ENCODE data around the gene SARS2. TPM values are rescaled to one million over a fixed set of nuclear protein-coding genes. Genes with fewer than 3 reads are reported as not detected.

The SARS2 gene
- polyA plus RNA-seq, 3 donors: 21.2 to 27.0 (median 23.4) TPM

GRCh38 chr19:38920602-38921419 is 9.8 kb downstream of the SARS2 start:
- no peak overlapping the region for H3K27ac ChIP-seq (ENCODE audit: low read depth, low read length)
- 76 to 80% (median 78%) methylated on average over 14 of the region's 14 CpGs for WGBS, 3 donors

DNA sequence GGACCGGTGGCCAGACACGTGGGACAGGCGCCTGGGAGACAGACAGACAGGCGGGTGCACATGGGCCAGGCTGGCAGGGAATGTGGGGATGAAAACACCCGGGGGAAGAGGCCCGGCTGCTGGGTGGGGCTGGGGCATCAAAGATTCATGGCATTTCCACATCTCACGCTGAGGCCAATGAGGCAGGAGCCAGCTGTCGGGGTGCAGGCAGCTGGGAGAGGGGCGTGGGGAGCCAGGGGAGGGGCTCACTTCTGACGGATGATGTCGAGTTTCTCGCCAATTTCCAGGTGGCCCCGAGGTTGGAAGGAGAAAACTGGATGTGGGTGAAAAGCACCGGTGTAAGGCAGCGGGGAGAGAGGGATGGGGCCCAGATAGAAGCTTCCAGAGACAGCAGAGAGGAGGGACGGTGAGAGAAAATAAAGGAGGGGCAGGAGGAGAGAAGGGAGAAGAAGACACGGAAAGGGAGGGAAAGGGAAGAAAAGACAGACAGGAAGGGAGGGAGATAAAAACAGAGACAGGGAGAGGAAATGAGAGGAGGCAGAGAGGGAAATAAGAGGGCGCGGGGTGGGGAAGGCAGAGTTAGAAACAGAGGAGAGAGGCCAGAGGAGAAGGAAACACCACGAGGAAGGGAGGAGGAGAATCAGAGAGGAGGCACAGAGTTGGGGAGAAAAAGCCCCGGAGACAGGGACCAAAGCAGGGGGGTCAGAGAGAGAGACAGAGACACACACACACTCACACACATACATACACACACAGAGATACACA is 10.5 kb downstream of the SARS2 start:
- no peak overlapping the region for H3K27ac ChIP-seq (ENCODE audit: low read depth, low read length)
- WGBS, 3 donors: 53 to 71% (median 62%) methylated on average over 21 of the region's 21 CpGs

GRCh38 chr19:38918526-38918925 is 12.0 kb downstream of the SARS2 start:
- 88 to 94% (median 91%) methylated on average over 10 of the region's 10 CpGs for WGBS, 3 donors
- no peak overlapping the region for H3K27ac ChIP-seq (ENCODE audit: low read depth, low read length)

DNA sequence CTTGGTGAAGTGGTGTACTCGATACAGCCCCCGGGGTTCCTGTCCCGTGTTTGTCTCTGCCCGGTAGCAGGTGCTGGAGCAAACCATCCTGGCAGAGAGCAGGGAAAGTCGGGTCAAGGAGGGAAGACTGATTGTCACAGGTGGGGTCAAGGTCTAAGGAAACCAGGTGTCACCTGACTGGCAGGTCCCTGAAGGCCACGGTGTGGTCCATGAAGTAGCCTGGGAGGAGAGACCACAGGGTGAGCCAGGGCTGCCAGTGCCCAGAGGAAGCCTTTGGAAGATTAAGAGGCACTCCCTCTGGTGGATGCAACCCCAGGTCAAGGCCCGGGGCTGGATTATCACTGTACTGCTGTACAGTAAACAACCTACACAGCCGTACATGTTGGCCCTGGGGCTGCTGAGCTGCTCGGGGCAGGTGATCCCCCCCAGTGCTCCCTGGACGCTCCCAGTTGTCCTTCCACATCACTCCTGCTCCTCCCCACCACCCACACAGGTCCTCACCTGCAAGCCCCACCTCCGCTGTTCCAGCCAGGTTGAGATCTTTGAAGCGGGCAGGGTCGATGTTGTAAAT is 12.6 kb downstream of the SARS2 start:
- WGBS, 3 donors: 64 to 80% (median 79%) methylated on average over 13 of the region's 13 CpGs

GRCh38 chr19:38917516-38917915 is 13.0 kb downstream of the SARS2 start:
- H3K27ac ChIP-seq (ENCODE audit: low read depth, low read length): no peak overlapping the region
- WGBS, 3 donors: 68 to 90% (median 81%) methylated on average over 8 to 9 of the region's 9 CpGs

More for the DNA sequence above, 12.6 kb downstream of the SARS2 start:
- H3K27ac ChIP-seq (ENCODE audit: low read depth, low read length): no peak overlapping the region

- no peak overlapping the region for H3K27ac ChIP-seq (ENCODE audit: low read depth, low read length)
- WGBS, 3 donors: 91 to 92% (median 92%) methylated on average over 42 to 44 of the region's 44 CpGs
Measured at GRCh38 chr19:38915329-38916321, 14.9 kb downstream of the SARS2 start.

GRCh38 chr19:38913958-38914357 is 16.6 kb downstream of the SARS2 start:
- WGBS, 3 donors: 91 to 96% (median 94%) methylated on average over 8 of the region's 8 CpGs
- H3K27ac ChIP-seq (ENCODE audit: low read depth, low read length): no peak overlapping the region

GRCh38 chr19:38912600-38913514 is 17.7 kb downstream of the SARS2 start:
- no peak overlapping the region for H3K27ac ChIP-seq (ENCODE audit: low read depth, low read length)
- WGBS, 3 donors: 70 to 81% (median 70%) methylated on average over 12 of the region's 12 CpGs

DNA sequence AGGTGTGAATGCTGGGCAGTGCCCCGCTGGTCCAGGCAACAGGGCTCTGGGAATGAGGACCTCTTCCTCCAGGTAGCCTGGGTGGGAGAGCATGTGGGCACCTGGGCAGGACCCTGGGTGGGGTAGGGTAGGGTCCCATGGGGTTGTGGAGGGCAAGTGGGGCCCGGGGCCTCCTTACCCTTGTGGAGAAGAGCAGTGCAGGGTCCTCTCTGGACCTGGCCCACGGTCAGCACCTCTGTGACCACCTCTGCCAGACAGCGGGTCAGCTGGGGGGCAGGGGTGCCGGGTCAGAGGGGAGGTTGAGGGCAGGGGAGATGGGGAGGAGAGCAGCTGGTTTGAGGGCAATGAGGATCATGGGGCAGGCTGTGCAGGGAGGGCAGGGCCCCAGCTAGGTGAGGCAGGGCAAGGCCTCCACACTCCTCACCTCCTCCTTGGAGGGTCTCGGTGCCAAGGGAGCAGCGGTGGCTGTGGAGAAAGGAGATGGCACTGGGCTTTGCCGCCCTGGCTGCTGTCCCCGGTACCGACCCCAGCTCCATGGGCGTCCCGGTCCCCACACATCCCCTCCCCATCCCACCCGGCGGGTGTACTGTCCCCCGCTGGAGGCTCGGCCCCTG is 19.1 kb downstream of the SARS2 start:
- no peak overlapping the region for H3K27ac ChIP-seq (ENCODE audit: low read depth, low read length)
- WGBS, 3 donors: 54 to 73% (median 69%) methylated on average over 11 to 16 of the region's 16 CpGs

DNA sequence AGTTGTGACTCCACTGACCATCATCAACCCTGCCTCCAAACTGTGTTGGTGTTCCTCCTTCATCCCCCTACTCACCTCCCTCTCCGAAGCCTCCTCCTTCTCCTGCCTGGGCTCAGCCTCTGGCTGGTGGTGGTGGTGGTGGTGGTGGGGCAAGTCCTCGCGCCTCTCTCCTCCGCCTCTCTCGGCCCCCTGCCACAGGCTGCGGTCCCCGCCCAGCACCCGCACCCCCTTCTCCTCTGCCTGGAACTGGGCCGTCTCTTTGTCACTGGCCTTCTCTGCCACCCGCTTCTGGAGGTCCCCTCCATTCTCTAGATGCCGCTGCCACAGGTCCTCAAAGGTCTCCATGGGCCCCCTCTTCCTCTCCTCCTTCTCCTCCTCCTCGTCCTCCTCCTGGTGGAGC is 20.1 kb downstream of the SARS2 start:
- no peak overlapping the region for H3K27ac ChIP-seq (ENCODE audit: low read depth, low read length)
- 92 to 98% (median 96%) methylated on average over 11 to 12 of the region's 12 CpGs for WGBS, 3 donors

GRCh38 chr19:38908911-38909310 is 21.7 kb downstream of the SARS2 start:
- no peak overlapping the region for H3K27ac ChIP-seq (ENCODE audit: low read depth, low read length)
- WGBS, 3 donors: 73 to 86% (median 78%) methylated on average over 10 of the region's 10 CpGs

- WGBS, 3 donors: 93 to 96% (median 95%) methylated on average over 12 of the region's 12 CpGs
- no peak overlapping the region for H3K27ac ChIP-seq (ENCODE audit: low read depth, low read length)
Measured at GRCh38 chr19:38907670-38908069, 22.9 kb downstream of the SARS2 start.

DNA sequence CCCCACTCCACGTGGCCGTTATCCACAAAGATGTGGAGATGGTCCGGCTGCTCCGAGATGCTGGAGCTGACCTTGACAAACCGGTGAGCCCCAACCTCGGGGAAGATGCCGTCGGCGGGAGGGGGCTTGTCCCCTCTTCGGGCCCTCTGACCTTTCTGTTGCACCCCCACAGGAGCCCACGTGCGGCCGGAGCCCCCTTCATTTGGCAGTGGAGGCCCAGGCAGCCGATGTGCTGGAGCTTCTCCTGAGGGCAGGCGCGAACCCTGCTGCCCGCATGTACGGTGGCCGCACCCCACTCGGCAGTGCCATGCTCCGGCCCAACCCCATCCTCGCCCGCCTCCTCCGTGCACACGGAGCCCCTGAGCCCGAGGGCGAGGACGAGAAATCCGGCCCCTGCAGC is 23.3 kb downstream of the SARS2 start:
- H3K27ac ChIP-seq (ENCODE audit: low read depth, low read length): no peak overlapping the region
- WGBS, 3 donors: 93 to 95% (median 93%) methylated on average over 29 of the region's 29 CpGs

- no peak overlapping the region for H3K27ac ChIP-seq (ENCODE audit: low read depth, low read length)
- WGBS, 3 donors: 96 to 98% (median 96%) methylated on average over 4 of the region's 4 CpGs
Measured at GRCh38 chr19:38905620-38906019, 24.9 kb downstream of the SARS2 start.

DNA sequence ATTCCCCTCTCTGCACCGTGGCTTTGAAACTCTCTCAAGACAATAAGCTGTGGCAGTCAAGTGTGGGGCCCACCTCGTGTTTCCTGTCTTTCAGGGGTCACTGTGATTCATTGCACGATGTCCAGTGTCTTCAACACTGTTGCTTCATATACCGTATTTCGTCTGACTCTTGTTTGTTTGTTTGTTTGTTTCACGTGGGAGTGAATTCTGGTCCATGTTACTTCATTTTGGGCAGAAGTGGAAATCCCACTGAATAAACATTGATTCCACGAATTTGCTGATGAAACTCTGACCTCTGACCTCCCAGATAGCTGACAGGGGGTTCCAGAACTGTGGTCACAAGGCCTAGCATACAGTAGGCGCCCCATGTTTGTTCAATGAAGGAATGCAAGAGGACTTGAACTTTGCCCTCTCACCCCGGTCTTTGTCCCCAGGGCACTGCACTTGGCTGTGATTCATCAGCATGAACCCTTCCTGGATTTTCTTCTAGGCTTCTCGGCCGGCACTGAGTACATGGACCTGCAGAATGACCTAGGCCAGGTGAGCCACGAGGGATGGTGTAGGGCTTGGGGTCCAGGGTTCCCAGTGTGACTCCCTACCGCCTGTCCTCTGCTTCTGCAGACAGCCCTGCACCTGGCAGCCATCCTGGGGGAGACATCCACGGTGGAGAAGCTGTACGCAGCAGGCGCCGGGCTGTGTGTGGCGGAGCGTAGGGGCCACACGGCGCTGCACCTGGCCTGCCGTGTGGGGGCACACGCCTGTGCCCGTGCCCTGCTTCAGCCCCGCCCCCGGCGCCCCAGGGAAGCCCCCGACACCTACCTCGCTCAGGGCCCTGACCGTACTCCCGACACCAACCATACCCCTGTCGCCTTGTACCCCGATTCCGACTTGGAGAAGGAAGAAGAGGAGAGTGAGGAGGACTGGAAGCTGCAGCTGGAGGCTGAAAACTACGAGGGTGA is 25.7 kb downstream of the SARS2 start:
- no peak overlapping the region for H3K27ac ChIP-seq (ENCODE audit: low read depth, low read length)
- WGBS, 3 donors: 86 to 88% (median 86%) methylated on average over 35 of the region's 35 CpGs

DNA sequence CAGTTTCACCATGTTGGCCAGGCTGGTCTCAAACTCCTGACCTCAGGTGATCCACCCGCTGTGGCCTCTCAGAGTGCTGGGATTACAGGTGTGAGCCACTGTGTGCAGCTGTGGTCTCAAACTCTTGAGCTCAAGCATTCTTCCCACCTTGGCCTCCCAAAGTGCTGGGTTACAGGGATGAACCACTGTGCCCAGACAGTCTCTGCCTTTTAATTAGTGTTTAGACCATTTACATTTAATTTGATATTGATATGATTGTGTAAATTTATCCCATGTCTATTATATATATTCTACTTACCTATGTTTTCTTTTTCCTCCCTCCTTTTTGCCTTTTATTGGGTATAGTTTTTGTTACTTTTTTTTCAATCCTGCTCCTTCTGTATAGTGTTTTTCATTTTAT is 28.9 kb downstream of the SARS2 start:
- H3K27ac ChIP-seq (ENCODE audit: low read depth, low read length): no peak overlapping the region
- WGBS, 3 donors: 89 to 100% (median 98%) methylated on average over 1 of the region's 1 CpG

All from adipose tissue (tissue), 3 donors.